ENCODE data around the gene MICALL2. TPM values are rescaled to one million over a fixed set of nuclear protein-coding genes. Genes with fewer than 3 reads are reported as not detected.

The MICALL2 gene
- total RNA-seq, 1 donor from 2014 or later: 8.3 TPM

DNA sequence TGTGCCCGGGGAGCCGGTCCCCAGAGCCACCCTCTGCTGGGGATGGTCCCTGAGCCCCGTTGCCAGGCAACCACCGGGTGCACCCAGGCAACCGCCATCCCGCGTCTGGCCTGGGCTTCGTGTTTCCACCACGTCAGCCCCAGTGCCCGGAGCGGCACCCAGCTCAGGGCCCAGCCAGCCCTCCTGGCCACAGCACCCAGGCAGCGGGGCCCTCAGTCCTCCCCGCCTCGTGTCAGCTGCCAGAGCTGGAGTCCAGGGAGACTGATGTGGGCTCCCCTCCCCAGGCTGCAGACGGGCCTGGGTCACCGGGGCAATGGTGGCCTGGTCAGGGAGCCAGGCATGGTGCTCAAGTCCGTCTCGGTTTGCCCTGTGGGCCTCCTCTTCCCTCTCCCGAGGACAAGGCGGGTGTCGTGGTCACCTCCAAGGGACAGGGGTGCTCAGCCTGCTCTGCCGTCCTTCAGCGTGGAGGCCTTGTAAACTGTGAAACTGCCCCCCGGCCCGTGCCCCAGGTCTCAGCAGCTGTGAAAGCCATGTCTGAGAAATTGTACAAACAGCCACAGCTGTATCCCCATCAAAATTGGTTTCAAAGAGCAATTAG lies 72.5 kb downstream of the MICALL2 start:
- no peaks in the 10 kb centered on the region for H3K36me3 ChIP-seq
- H3K4me3 ChIP-seq: no peak overlapping the region
- peaks cover 92% of the 10 kb centered on the region for H3K27me3 ChIP-seq (ENCODE audit: low read depth)
- DNase-seq: no peak
- peaks cover 8% of the 10 kb centered on the region for H3K9me3 ChIP-seq (replicated peaks)
- no peak overlapping the region for H3K27ac ChIP-seq (replicated peaks)
- intact Hi-C loops (cut with micrococcal nuclease): no loop called here
- no peaks in the 10 kb centered on the region for H3K4me1 ChIP-seq
- TF ChIP-seq, protein P1, sequence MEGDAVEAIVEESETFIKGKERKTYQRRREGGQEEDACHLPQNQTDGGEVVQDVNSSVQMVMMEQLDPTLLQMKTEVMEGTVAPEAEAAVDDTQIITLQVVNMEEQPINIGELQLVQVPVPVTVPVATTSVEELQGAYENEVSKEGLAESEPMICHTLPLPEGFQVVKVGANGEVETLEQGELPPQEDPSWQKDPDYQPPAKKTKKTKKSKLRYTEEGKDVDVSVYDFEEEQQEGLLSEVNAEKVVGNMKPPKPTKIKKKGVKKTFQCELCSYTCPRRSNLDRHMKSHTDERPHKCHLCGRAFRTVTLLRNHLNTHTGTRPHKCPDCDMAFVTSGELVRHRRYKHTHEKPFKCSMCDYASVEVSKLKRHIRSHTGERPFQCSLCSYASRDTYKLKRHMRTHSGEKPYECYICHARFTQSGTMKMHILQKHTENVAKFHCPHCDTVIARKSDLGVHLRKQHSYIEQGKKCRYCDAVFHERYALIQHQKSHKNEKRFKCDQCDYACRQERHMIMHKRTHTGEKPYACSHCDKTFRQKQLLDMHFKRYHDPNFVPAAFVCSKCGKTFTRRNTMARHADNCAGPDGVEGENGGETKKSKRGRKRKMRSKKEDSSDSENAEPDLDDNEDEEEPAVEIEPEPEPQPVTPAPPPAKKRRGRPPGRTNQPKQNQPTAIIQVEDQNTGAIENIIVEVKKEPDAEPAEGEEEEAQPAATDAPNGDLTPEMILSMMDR (IDR thresholded peaks at IDR 0.05; ENCODE audit: borderline replicate concordance): no peak

DNA sequence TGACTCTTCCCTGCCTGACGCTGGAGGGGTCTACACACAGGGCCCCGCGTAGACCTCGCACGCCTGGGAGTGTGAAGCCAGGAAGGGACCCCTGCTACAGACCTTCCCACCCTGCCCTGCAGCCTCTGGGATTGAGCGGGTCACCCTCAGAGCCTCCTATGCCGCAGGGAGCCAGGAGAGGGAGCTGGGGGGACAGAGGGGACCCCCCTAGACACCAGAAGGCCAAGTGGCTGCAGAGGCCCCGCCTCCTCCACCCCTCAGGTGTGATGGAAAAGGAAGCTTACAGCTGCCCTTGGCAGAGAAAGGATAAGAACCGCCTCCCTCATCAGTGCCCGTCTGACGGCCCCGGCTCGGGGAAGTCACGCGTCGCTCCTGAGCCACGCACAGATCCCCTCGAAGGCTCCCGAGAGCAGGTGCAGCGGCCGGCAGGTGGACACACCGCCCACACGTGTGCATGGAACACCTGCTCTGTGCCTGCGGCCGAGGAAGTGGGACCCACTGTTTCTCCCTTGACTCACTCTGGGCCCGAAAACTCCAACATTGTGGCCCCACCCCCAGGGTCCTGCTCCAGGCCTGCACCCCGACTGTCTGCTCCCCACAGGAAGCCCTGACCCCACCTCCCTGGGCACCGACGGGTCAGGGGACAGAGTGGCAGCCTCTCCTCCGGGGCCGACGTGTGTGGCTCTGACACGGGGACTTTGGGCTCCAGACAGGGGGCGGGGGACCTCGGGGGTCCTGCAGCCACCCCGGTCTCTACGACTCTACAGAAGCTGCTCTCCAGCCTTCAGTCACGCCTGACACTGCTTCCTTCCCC lies 73.3 kb downstream of the MICALL2 start:
- Histone ChIP-seq H3K4me1 (no peaks in the 10 kb centered on the region), H3K27ac (replicated peaks) (no peak overlapping the region), H3K36me3 (no peaks in the 10 kb centered on the region), H3K4me3 (no peak overlapping the region), H3K9me3 (replicated peaks) (peaks cover under 1% of the 10 kb centered on the region), H3K27me3 (ENCODE audit: low read depth) (peaks cover 92% of the 10 kb centered on the region)
- no peak for DNase-seq
- TF ChIP-seq, protein P1 (IDR thresholded peaks at IDR 0.05; ENCODE audit: borderline replicate concordance): no peak
- intact Hi-C loops (cut with micrococcal nuclease): no loop called here

DNA sequence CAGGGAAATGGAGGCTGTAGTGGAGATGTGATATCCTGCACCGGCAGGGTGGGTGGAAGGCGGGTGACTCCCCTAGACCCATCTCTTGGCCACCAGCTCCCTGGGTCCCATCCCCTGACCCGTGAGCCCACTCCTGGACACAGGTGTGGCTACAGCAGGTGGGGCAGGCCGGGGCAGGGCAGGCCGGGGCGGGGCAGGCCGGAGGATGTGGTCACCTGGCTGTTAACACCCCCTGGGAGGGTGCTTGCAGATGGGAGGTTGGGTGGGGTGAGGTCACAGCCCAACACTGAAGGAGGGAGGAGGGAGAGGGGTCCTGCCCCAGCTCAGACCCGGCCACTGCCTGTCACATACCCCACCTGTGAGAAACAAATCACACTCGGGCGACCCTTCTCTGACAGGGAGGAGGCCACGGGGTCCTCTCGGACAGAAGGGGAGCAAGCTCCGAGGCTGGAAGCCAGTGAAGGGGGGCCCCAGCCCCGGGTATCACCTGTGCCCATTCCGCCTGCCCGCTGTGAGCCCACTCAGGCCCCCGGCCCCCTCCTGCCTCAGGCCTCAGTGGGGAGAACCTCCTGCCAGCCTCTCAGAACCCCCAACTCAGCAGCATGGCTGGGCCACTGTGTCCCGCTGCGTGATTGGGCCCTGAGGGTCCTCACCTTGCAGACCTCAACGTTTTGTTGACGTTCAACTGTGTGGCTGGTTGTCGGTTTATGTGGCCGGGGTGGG lies 74.0 kb downstream of the MICALL2 start:
- no peak for DNase-seq
- intact Hi-C loops (cut with micrococcal nuclease): no loop called here
- Histone ChIP-seq H3K27ac (replicated peaks) (no peak overlapping the region), H3K27me3 (ENCODE audit: low read depth) (peaks cover 92% of the 10 kb centered on the region), H3K4me3 (no peak overlapping the region), H3K4me1 (no peaks in the 10 kb centered on the region), H3K9me3 (replicated peaks) (no peaks in the 10 kb centered on the region), H3K36me3 (no peaks in the 10 kb centered on the region)
- TF ChIP-seq, protein P1 (IDR thresholded peaks at IDR 0.05; ENCODE audit: borderline replicate concordance): no peak

Other genes with a start within 250 kb of the MICALL2 start
- gene UNCX, start 226.6 kb downstream of the MICALL2 start, total RNA-seq: not detected
- gene INTS1, start 44.9 kb upstream of the MICALL2 start, total RNA-seq: 29.9 TPM
- 76.5 TPM for gene MAFK, start 71.2 kb upstream of the MICALL2 start, total RNA-seq
- 0.36 TPM for gene TMEM184A, start 96.7 kb upstream of the MICALL2 start, total RNA-seq
- 11.2 TPM for gene PSMG3, start 110.6 kb upstream of the MICALL2 start, total RNA-seq
- gene ELFN1, start 210.8 kb upstream of the MICALL2 start, total RNA-seq: 10.5 TPM